ENCODE results near the gene PTX3. TPM values are rescaled to one million over a fixed set of nuclear protein-coding genes. Genes with fewer than 3 reads are reported as not detected.

PTX3 gene
- total RNA-seq, 1 donor from 2014 or later = 41.2 TPM

DNA sequence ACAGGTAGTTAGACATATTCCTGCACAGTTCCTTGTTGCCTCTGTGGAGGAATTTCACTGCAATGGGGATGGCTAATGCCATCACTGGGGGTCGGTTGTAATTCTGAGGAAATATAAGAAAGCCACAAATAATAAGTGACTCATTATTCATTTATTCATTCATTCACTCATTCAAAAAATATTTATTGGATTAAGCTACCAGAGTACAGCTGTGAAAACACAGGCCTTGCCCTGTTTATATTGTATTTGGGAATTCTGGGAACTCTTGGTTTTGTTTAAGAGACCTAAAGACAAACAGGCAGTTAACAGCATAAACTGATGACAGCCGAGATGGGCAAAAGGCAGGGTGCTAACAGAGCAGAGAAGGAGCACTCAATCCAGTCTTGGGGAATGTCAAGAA lies 23.6 kb downstream of the PTX3 start:
- Mint-ChIP-seq H3K9me3 (ENCODE audit: low read depth) (no peaks in the 10 kb centered on the region), H3K27me3 (ENCODE audit: low read depth) (no peaks in the 10 kb centered on the region), H3K4me1 (ENCODE audit: low read depth) (peaks cover 14% of the 10 kb centered on the region), H3K27ac (ENCODE audit: unreplicated experiment) (peak overlapping the region; percentile 34), H3K36me3 (ENCODE audit: low read depth) (no peaks in the 10 kb centered on the region), H3K4me3 (ENCODE audit: unreplicated experiment) (no peak overlapping the region)
- TF ChIP-seq, protein P1, sequence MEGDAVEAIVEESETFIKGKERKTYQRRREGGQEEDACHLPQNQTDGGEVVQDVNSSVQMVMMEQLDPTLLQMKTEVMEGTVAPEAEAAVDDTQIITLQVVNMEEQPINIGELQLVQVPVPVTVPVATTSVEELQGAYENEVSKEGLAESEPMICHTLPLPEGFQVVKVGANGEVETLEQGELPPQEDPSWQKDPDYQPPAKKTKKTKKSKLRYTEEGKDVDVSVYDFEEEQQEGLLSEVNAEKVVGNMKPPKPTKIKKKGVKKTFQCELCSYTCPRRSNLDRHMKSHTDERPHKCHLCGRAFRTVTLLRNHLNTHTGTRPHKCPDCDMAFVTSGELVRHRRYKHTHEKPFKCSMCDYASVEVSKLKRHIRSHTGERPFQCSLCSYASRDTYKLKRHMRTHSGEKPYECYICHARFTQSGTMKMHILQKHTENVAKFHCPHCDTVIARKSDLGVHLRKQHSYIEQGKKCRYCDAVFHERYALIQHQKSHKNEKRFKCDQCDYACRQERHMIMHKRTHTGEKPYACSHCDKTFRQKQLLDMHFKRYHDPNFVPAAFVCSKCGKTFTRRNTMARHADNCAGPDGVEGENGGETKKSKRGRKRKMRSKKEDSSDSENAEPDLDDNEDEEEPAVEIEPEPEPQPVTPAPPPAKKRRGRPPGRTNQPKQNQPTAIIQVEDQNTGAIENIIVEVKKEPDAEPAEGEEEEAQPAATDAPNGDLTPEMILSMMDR (IDR thresholded peaks at IDR 0.05) = no peak
- no peak for DNase-seq (ENCODE audit: low spot score)

DNA sequence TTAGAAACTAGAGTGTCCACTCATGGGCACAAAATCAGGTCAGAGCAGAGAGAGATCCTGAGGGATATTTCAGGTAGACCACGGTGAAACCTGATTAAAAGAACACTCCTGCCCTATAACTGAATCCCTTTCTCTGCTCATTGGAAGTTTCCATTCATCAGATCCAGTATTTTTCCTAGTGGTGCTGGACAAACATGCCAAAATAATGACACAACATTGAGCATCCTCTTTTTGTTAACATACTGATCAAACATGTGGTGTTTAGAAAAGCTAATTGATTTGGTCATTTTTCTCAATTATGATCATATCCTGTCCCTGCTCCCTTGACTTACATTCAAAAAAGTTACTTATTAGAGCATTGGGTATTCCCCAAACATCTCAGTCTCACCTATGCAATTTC lies 27.2 kb downstream of the PTX3 start:
- DNase-seq (ENCODE audit: low spot score) = no peak
- Mint-ChIP-seq H3K27me3 (ENCODE audit: low read depth) (no peaks in the 10 kb centered on the region), H3K27ac (ENCODE audit: unreplicated experiment) (no peak overlapping the region), H3K36me3 (ENCODE audit: low read depth) (no peaks in the 10 kb centered on the region), H3K4me1 (ENCODE audit: low read depth) (peaks cover 14% of the 10 kb centered on the region), H3K9me3 (ENCODE audit: low read depth) (no peaks in the 10 kb centered on the region), H3K4me3 (ENCODE audit: unreplicated experiment) (no peak overlapping the region)
- TF ChIP-seq, protein P1 (IDR thresholded peaks at IDR 0.05) = no peak

DNA sequence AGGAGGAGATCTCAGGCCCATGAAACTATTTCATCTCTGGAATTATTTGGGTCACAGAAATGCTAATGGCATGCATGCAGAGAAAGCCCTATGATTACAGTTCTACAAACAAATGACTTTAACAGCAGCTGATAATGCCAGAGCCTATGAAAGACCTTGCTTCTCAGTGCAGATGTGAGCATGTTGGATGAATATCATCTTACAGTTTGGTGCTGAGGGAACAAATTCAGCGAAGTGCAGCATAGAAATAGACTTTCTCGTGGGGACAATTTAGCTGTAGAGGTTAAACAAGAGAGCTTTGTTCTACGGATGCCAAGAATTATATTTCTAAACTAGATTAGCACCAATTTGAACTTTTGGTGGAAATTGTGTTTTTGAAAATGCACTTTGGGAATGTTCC lies 27.7 kb downstream of the PTX3 start:
- H3K9me3 Mint-ChIP-seq (ENCODE audit: low read depth) = no peaks in the 10 kb centered on the region
- TF ChIP-seq, protein P1 (IDR thresholded peaks at IDR 0.05) = no peak
- H3K27me3 Mint-ChIP-seq (ENCODE audit: low read depth) = no peaks in the 10 kb centered on the region
- no peak for DNase-seq (ENCODE audit: low spot score)
- H3K4me1 Mint-ChIP-seq (ENCODE audit: low read depth) = peaks cover 14% of the 10 kb centered on the region
- no peaks in the 10 kb centered on the region for H3K36me3 Mint-ChIP-seq (ENCODE audit: low read depth)
- H3K27ac Mint-ChIP-seq (ENCODE audit: unreplicated experiment) = no peak overlapping the region
- no peak overlapping the region for H3K4me3 Mint-ChIP-seq (ENCODE audit: unreplicated experiment)

DNA sequence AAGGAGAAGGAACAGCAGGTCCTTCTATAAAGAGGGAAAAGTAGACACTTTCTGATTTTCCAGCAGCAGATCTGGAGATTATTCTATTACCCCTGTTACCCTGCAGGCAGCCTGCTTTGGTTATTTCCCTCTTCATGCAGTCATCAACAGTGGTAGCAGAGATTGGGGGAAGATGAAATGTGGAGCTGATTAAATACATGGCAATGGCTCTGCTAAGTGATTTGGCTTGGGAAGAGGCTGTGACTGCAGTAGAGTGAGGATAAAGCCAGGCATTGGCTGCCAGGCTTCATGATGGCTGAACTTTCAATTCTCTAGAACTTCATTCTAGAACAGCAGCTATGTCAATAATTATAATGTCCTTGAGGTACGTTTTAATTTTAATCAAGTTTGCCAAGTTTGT lies 29.1 kb downstream of the PTX3 start:
- TF ChIP-seq, protein P1 (IDR thresholded peaks at IDR 0.05) = no peak
- Mint-ChIP-seq H3K9me3 (ENCODE audit: low read depth) (no peaks in the 10 kb centered on the region), H3K4me3 (ENCODE audit: unreplicated experiment) (no peak overlapping the region), H3K27me3 (ENCODE audit: low read depth) (no peaks in the 10 kb centered on the region), H3K4me1 (ENCODE audit: low read depth) (peaks cover 3% of the 10 kb centered on the region), H3K27ac (ENCODE audit: unreplicated experiment) (no peak overlapping the region), H3K36me3 (ENCODE audit: low read depth) (no peaks in the 10 kb centered on the region)
- DNase-seq (ENCODE audit: low spot score) = no peak

DNA sequence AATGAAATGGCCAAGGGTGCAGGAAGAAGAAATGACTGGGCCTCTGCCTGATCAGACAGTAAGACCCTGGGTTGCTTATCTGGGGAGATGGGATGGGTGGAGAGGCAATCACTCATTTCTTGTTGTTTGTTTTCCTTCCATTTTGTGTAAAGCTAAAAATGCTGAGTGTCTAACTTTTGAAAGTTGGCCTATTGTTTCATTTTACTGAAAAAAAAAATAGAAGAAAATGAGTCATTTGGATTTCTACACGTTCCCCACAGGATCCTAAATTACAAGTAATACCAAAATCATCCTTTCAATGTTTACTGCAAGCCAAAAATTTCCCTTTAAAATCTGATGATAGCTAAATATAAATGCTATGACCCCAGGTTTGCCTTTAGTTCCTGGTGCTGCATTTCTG lies 30.6 kb downstream of the PTX3 start:
- H3K36me3 Mint-ChIP-seq (ENCODE audit: low read depth) = no peaks in the 10 kb centered on the region
- no peak for DNase-seq (ENCODE audit: low spot score)
- no peak overlapping the region for H3K27ac Mint-ChIP-seq (ENCODE audit: unreplicated experiment)
- no peaks in the 10 kb centered on the region for H3K9me3 Mint-ChIP-seq (ENCODE audit: low read depth)
- H3K4me1 Mint-ChIP-seq (ENCODE audit: low read depth) = peaks cover 3% of the 10 kb centered on the region
- H3K4me3 Mint-ChIP-seq (ENCODE audit: unreplicated experiment) = no peak overlapping the region
- TF ChIP-seq, protein P1 (IDR thresholded peaks at IDR 0.05) = no peak
- H3K27me3 Mint-ChIP-seq (ENCODE audit: low read depth) = no peaks in the 10 kb centered on the region

Measured in chondrocyte (in vitro differentiated cells).